Body of pancreas (tissue), 4 donors: ENCODE results near the gene SCAF11. TPM values are rescaled to one million over a fixed set of nuclear protein-coding genes. Genes with fewer than 3 reads are reported as not detected.

Experiments
- ATAC-seq: fragments of 150-250 bp; one replicate; pipeline ENCODE4 v1.9.1; 2016
- DNase-seq, 4 donors: peaks; one replicate each; pipeline ENCODE4 v3.0.0-alpha.2; 2019
- H3K27ac ChIP-seq, 4 donors: fragments of 200-600 bp; sonication (generic); 1 replicate in 3 of 4; 2 replicates in 1 of 4; pipeline versions ENCODE4 v1.5.1 to v1.6.1; 2016 to 2019; ENCODE audit warnings: mild to moderate bottlenecking in 1 of 4, mixed read lengths in 1 of 4, moderate library complexity in 1 of 4
- H3K27me3 ChIP-seq, 2 donors: fragments of 200-600 bp; sonication (generic); one replicate each; pipeline ENCODE4 v1.6.0; 2016; ENCODE audit warnings: mild to moderate bottlenecking in 1 of 2
- H3K36me3 ChIP-seq, 2 donors: fragments of 200-600 bp; sonication (generic); replicated peaks in 1 of 2; 2 replicates each; pipeline ENCODE4 v1.5.1; 2016; ENCODE audit warnings: low read depth in 2 of 2; ENCODE audit not compliant: insufficient read depth in 1 of 2
- H3K4me1 ChIP-seq: fragments of 200-600 bp; sonication (generic); one replicate; pipeline ENCODE4 v1.6.0; 2016
- H3K4me3 ChIP-seq, 2 donors: fragments of 200-600 bp; sonication (generic); 1 replicate in 1 of 2; 2 replicates in 1 of 2; pipeline ENCODE4 v1.5.1; 2016 to 2019
- H3K9me3 ChIP-seq, 3 donors: fragments of 200-600 bp; sonication (generic); 1 replicate in 2 of 3; 2 replicates in 1 of 3; pipeline ENCODE4 v1.5.1; 2016
- CTCF ChIP-seq, 7 experiments: fragments of 450-650 bp in 4 of 7; fragments of 200-600 bp in 3 of 7; sonication (generic) in 3 of 7; IDR thresholded peaks; one replicate each; pipeline ENCODE4 v1.5.1; 2016 to 2019; ENCODE audit warnings: antibody characterized with exemption in 7 of 7
- POLR2A ChIP-seq, 3 donors: fragments of 450-650 bp; IDR thresholded peaks; one replicate each; pipeline ENCODE4 v1.6.1; 2016; ENCODE audit warnings: antibody characterized with exemption in 3 of 3, mild to moderate bottlenecking in 2 of 3
- WGBS, 2 donors: methylation state at CpG; one replicate each; pipeline ENCODE4 v1.1.5; 2017; 5-methylcytosine and 5-hydroxymethylcytosine counted together
- intact Hi-C: fragments of 100-400 bp; cut with DNase I; formaldehyde crosslinking; loops from one replicate; pipeline ENCODE4 v1.15.1; 2023
- total RNA-seq, 2 donors: library from RNA; depleted of rRNA; stranded (reverse); fragments of >200 nt; gene quantifications; one replicate each; pipeline ENCODE4 v1.1.0, GENCODE V29; 2016

Gene SCAF11
- total RNA-seq, 2 donors from 2014 or later = 79.1 to 104 TPM

- Histone ChIP-seq H3K9me3 (no peaks in the 10 kb centered on the region), H3K4me1 (peaks cover 62% of the 10 kb centered on the region), H3K36me3 (no peaks in the 10 kb centered on the region), H3K27ac (no peak overlapping the region), H3K4me3 (no peak overlapping the region), H3K27me3 (no peaks in the 10 kb centered on the region)
- intact Hi-C loops = no loop called here
- ATAC-seq (no peak), DNase-seq (no peak)
- TF ChIP-seq POLR2A (IDR thresholded peaks at IDR 0.05) (no peak), CTCF (IDR thresholded peaks at IDR 0.05) (no peak)
Measured at GRCh38 chr12:45974171-45974719, 16.1 kb downstream of the SCAF11 start.

- no peaks in the 10 kb centered on the region for H3K36me3 ChIP-seq
- intact Hi-C loops = no loop called here
- ATAC-seq = no peak
- no peak for DNase-seq
- TF ChIP-seq CTCF (IDR thresholded peaks at IDR 0.05) (no peak), POLR2A (IDR thresholded peaks at IDR 0.05) (no peak)
- H3K27ac ChIP-seq = no peak overlapping the region
- no peaks in the 10 kb centered on the region for H3K27me3 ChIP-seq
- peaks cover 64% of the 10 kb centered on the region for H3K4me1 ChIP-seq
- no peak overlapping the region for H3K4me3 ChIP-seq
- no peaks in the 10 kb centered on the region for H3K9me3 ChIP-seq
- WGBS, 2 donors = 13 to 17% methylated on average over 2 of the region's 2 CpGs
Measured at GRCh38 chr12:45973526-45973925, 16.8 kb downstream of the SCAF11 start.

GRCh38 chr12:45970391-45970790, 20.0 kb downstream of the SCAF11 start:
- DNase-seq (no peak), ATAC-seq (no peak)
- H3K4me1 ChIP-seq = peaks cover 56% of the 10 kb centered on the region
- H3K4me3 ChIP-seq = no peak overlapping the region
- no peak for TF ChIP-seq CTCF (IDR thresholded peaks at IDR 0.05)
- no peak for TF ChIP-seq POLR2A (IDR thresholded peaks at IDR 0.05)
- no peaks in the 10 kb centered on the region for H3K36me3 ChIP-seq
- WGBS, 2 donors = 82 to 100% methylated on average over 1 of the region's 1 CpG
- no peaks in the 10 kb centered on the region for H3K9me3 ChIP-seq
- no peak overlapping the region for H3K27ac ChIP-seq
- H3K27me3 ChIP-seq = no peaks in the 10 kb centered on the region
- intact Hi-C loops = no loop called here

- Histone ChIP-seq H3K36me3 (no peaks in the 10 kb centered on the region), H3K4me3 (no peak overlapping the region), H3K27me3 (no peaks in the 10 kb centered on the region), H3K9me3 (no peaks in the 10 kb centered on the region), H3K4me1 (peaks cover 49% of the 10 kb centered on the region), H3K27ac (no peak overlapping the region)
- DNase-seq = no peak
- no peak for TF ChIP-seq CTCF (IDR thresholded peaks at IDR 0.05)
- TF ChIP-seq POLR2A (IDR thresholded peaks at IDR 0.05) = no peak
- no peak for ATAC-seq
- WGBS, 2 donors = 90 to 92% methylated on average over 1 to 2 of the region's 2 CpGs
- intact Hi-C loops = no loop called here
Measured at GRCh38 chr12:45969084-45969483, 21.3 kb downstream of the SCAF11 start.

GRCh38 chr12:45966486-45966885, 23.9 kb downstream of the SCAF11 start:
- no peak for DNase-seq
- no peak for TF ChIP-seq POLR2A (IDR thresholded peaks at IDR 0.05)
- TF ChIP-seq CTCF (IDR thresholded peaks at IDR 0.05) = no peak
- Histone ChIP-seq H3K27ac (no peak overlapping the region), H3K27me3 (no peaks in the 10 kb centered on the region), H3K4me3 (no peak overlapping the region), H3K9me3 (no peaks in the 10 kb centered on the region), H3K4me1 (peaks cover 38% of the 10 kb centered on the region), H3K36me3 (peaks cover 0 to 3% of the 10 kb centered on the region in 2 donors)
- ATAC-seq = peak; percentile 48
- intact Hi-C loops = no loop called here
- 25 to 28% methylated on average over 1 of the region's 1 CpG for WGBS, 2 donors
